ENCODE measurements around the gene ITSN1.

The ITSN1 gene

DNA sequence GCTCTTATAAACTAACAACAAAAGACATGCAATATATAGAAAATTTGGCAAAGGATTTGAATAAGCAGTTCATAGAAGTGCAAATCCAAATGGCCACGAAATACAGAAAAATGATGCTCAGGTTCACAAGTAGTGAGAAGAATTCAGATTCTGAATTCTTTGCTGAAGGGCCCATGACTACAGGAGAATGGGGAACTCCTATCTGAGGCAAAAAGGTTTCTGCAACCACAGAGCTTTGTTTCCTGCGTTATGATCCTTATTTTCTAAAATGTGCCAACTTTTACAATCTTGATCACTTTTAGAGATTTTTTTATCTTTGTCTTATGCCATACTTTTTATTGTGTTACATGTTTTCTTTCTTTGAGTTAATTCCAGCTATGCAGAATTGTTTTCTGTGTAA is 91.3 kb downstream of the ITSN1 start:
- DNase-seq, result no peak

DNA sequence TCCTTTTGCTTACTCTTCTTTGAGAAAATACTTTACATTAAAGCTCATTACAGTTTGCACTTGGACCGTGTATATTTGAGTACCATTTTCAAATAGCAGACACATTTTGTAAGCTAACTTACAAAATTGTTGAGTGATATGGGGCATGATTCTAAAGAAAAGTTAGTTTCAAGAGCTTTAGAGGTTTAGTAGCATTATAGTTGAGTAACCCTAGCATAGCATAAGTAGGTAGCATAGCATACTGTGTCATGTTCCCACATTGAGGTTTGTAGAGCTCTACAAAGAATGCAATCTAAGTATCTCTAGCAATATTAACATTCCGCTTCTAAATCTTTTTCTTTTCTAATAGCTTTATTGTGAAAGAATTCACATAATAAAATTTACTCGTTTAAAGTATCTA is 92.0 kb downstream of the ITSN1 start:
- no peak for DNase-seq

- no peak for DNase-seq
Measured at GRCh38 chr21:33734818-33735217, 92.5 kb downstream of the ITSN1 start.

DNA sequence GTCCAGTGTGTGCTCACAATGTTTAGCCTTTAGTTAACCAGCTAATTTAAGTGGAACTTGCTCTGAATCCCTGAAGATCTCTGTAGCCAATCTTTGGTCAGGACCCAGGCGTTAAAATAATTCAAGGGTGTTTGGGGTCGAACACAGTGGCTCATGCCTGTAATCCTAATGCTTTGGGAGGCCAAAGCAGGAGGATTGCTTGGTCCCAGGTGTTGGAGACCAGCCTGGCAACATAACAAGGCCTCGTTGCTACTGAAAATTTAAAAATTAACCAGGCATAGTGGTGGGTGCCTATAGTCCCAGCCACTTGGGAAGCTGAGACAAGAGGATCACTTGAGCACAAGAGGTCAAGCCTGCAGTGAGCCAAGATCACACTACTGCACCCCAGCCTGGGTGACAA is 94.3 kb downstream of the ITSN1 start:
- no peak for DNase-seq

GRCh38 chr21:33739701-33740100 is 97.4 kb downstream of the ITSN1 start:
- DNase-seq, result no peak

DNA sequence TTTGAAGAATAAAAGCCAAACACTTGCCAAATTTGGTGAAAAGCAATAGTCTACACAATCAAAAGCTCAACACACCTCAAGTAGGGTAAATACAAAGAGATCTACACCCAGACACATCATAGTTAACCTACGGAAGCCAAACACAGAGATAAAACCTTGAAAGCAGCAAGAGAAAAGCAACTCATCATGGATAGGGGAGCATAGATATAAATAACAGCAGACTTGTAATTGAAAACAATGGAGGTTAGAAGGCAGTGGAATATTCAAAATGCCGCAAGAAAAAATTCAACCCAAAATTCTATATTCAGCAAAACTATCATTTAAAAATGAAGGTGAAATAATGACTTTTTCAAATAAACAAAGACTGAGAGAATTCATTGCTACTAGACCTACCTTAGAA is 105.1 kb downstream of the ITSN1 start:
- DNase-seq, result no peak

- DNase-seq, result no peak
Measured at GRCh38 chr21:33748903-33749302, 106.6 kb downstream of the ITSN1 start.

GRCh38 chr21:33750017-33750416 is 107.7 kb downstream of the ITSN1 start:
- no peak for DNase-seq

GRCh38 chr21:33751120-33751519 is 108.8 kb downstream of the ITSN1 start:
- no peak for DNase-seq

DNA sequence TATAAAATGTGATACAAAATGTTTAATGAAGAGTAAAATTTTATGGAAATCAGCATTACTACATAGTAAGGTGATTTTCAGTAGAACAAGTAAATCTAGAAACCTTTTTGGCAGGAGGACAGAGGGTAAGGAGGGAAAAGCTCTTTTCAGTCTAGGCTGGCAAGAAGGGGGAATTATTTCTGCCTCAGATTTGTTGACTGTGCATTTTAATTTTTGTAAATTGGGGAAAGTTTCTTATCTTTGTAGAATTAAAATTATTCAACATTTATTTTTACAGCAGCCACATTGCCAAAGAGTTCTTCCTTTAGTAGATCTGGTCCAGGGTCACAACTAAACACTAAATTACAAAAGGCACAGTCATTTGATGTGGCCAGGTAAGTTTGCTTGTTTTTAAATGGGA is 109.2 kb downstream of the ITSN1 start:
- DNase-seq, result no peak

- DNase-seq, result no peak
Measured at GRCh38 chr21:33752260-33752659, 110.0 kb downstream of the ITSN1 start.

DNA sequence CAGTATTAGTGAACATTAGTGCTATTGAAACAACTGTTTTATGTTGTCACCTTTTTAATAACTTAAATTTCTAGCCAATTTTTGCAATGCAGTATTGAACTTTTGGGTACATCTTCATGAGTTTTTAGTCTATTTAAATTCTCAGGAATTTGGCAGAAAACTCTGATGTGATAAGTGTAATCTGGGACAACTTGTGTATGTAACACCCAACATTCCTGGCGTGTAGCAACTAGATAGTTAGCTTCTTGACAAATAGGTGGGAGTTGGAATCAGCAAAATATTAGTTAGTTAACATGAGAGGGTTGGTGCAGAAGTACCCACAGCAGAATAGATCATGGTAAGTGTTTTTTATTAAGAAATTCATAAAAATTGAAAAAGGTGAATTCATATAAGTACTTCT is 111.6 kb downstream of the ITSN1 start:
- no peak for DNase-seq

DNA sequence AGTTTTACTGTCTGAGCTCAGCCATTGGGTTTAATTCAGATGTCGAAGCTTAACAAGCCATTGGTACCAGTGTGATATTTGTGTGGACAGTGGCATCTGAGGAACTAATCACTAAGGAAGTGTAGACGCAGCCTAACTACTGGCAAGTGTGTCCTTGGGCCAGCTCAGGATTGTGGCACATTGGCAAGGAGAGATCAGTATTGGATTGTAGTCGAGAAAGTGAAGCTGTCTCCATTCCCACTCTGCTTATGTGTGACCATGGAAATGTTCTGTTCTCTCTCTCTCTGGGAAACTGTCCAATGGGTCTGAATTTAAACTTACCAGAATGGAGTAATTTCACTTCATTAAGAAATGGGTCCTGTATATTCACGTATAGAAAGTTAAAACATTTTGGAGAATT is 112.2 kb downstream of the ITSN1 start:
- no peak for DNase-seq

- no peak for DNase-seq
Measured at GRCh38 chr21:33755354-33755753, 113.1 kb downstream of the ITSN1 start.

GRCh38 chr21:33760641-33761440 is 118.5 kb downstream of the ITSN1 start:
- no peak for DNase-seq

DNA sequence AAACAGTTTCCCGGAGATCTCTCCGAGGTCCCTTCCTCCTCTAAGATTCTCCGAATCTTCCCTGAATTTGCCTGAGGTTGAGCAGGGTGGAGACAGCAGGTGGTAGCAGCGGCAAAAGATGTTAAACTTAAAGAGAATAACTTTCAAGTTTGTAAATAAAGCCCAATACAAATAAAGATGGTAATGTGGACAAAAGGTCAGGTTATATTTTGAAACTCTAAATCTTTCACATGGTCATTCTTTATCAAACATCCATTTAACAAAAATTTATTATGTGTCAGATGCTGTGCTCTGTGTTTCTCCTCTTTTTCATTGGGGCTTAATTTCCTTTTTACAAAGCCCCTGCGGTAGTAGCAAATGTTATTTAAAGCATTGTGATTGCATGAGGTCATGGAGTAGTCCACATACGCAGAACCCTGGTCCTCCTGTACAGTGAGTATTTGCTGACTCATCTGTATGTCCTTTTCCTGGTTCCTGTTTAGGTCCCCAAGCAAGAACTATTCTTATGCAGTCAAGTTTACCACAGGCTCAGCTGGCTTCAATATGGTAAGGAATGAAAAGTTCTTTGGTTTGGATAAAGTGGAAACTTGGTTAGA is 119.2 kb downstream of the ITSN1 start:
- no peak for DNase-seq

DNA sequence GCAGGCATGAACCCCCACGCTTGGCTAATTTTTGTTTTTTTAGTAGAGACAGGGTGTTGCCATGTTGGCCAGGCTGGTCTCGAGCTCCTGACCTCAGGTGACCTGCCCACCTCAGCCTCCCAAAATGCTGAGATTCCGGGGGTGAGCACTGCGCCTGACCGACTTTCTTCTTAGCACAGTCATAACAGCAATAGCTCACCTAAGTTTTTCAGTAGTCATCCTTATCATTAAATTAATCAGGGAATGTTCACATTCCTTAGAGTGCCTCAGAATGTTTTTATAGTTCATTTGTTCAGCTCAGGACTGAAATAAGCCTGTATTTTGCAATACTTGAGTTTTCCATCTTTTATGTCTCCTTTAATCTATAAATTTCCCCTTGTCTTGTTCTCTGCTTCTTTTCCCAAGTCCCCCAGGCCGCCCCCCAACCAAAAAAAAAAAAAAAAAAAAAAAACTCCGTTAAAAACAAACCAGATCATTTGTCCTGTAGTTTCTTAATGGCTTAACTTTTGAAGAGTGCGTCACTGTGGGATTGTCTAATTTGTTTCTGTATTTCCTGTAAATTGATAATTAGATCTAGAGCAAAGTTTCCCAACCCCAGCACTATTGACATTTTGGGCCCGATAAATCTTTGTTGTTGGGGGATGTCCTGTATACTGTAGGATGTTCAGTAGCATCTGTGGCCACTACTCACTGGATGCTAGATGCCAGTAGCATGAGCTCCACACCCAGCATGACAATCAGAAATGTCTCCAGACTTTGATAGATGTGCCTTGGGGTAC is 120.7 kb downstream of the ITSN1 start:
- DNase-seq, result no peak

DNA sequence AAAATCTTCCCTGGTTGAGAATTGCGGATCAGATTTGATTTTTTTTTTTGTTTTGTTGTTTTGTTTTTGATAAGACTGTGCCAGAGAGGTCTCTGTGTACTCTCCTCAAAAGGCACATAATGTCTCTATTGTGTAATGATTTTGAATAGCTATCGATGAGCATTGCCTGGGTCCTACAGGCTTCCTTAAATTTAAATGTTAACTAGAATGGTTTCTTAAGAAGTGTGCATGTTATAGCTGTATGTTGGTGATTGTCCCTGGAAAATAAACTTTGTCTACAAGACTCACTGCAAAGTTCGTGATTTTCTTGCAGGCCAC is 121.2 kb downstream of the ITSN1 start:
- DNase-seq, result no peak

DNA sequence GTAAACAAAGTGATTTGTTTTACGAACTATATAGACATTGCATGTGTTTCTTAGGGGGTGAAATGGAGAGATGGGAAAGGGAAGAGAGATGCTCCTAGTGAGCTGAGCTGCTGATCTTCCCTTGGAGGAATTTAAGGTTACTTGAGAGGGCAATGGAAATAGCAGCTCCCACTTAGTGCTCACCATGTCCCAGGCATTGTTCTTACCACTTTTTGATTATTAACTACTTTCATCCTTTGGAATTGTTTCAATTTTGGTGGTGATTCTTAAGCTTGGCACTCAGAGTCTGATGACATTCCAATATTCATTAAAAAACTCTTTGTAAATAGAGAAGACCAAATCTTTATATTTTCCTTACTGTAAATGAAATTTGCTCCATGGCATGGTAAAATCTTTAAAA is 124.9 kb downstream of the ITSN1 start:
- DNase-seq, result no peak

DNA sequence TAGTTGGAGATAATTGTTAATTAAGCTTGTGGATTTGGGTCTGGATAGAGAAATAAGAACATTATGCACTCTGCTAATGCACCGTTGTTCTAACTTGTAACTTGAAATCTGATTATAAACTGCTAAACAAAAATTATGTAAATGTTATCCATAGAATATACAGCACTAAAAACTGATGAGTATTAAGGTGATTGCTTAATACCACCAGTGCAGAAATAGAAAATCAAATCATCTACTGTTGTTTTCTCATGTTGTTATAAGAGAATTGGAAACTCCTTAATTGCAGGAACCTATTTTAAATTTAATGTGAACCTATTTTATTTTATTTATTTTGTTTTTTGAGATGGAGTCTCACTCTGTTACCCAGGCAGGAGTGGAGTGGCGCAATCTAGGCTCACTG is 125.7 kb downstream of the ITSN1 start:
- no peak for DNase-seq

DNA sequence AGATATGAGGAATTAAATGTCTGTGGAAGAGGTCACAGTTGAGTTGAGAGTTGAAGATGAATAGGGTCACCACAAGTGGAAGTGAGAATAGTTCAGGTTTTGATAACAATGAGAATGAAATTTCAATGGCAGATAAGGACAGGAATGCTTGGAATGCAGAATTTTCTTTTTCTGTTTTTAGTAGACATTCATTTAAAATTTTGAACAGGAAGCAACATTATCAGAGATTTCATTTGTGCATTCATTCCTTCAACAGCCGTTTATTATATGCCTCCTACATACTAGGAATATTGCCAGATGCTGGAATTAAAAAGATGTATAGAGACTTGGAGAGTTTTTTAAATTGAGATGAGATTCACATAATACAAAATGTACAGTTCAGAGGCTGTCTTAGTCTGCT is 126.8 kb downstream of the ITSN1 start:
- no peak for DNase-seq

- no peak for DNase-seq
Measured at GRCh38 chr21:33770542-33770941, 128.2 kb downstream of the ITSN1 start.

DNA sequence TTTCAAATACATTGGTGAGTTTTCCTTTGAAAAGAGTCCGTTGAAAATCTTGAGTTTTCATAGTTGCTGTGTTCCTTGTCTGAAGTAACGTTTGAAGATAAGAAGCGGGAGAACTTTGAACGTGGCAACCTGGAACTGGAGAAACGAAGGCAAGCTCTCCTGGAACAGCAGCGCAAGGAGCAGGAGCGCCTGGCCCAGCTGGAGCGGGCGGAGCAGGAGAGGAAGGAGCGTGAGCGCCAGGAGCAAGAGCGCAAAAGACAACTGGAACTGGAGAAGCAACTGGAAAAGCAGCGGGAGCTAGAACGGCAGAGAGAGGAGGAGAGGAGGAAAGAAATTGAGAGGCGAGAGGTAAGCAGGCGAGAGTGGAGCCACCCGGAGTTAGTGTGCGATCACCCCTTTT is 129.7 kb downstream of the ITSN1 start:
- DNase-seq, result no peak

DNA sequence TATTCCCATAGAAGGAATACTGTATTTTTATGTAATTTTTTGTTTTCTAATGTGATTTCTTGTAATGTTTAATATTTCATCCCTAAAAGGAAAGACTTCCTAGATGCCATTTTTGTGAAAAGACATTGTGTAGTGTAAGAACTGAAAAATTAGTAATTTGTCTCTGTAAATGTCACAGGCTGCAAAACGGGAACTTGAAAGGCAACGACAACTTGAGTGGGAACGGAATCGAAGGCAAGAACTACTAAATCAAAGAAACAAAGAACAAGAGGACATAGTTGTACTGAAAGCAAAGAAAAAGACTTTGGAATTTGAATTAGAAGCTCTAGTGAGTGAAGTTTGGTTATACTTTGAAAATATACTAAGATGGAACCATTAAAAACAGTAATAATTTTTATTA is 132.2 kb downstream of the ITSN1 start:
- DNase-seq, result no peak

All from NCI-H1694 treated with DMSO at 0.1 percent for 48 hours (cell line).